ENCODE results near the gene WDHD1.

DNA sequence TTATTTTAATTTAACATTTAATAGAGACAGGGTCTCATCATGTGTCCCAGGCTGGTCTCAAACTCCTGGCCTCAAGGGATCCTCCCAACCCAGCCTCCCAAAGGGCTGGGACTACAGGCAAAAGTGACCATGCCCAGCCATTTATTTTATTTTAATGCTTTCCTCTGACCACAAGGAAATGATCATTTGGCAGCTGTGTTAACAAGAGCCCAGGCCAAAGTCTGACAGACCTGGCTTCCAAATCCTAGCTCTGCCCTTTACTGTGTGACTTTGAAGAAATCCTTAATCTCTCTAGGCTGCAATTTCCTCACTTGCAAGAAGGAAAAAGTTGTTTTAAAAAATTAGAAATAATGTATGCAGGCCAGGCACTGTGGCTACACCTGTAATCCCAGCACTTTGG, 107.6 kb downstream of the WDHD1 start:
- TF ChIP-seq, protein P1, sequence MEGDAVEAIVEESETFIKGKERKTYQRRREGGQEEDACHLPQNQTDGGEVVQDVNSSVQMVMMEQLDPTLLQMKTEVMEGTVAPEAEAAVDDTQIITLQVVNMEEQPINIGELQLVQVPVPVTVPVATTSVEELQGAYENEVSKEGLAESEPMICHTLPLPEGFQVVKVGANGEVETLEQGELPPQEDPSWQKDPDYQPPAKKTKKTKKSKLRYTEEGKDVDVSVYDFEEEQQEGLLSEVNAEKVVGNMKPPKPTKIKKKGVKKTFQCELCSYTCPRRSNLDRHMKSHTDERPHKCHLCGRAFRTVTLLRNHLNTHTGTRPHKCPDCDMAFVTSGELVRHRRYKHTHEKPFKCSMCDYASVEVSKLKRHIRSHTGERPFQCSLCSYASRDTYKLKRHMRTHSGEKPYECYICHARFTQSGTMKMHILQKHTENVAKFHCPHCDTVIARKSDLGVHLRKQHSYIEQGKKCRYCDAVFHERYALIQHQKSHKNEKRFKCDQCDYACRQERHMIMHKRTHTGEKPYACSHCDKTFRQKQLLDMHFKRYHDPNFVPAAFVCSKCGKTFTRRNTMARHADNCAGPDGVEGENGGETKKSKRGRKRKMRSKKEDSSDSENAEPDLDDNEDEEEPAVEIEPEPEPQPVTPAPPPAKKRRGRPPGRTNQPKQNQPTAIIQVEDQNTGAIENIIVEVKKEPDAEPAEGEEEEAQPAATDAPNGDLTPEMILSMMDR (IDR thresholded peaks at IDR 0.05), result no peak
- no peak for TF ChIP-seq POLR2A (IDR thresholded peaks at IDR 0.05)
- no peak for TF ChIP-seq EP300 (IDR thresholded peaks at IDR 0.05)

Measured in ovary (tissue), 3 donors.